Natural killer cell (primary cell): Measurements from ENCODE around the gene ADH4. TPM values are rescaled to one million over a fixed set of nuclear protein-coding genes. Genes with fewer than 3 reads are reported as not detected.
"Not testable (repeated sequence)": the region's sequence is repeated elsewhere in the genome, so short reads cannot be mapped to it uniquely, and the experiment has no call there.

ENCODE experiments used
- ATAC-seq, 3 donors: fragments of 150-1000 bp in 2 of 3; fragments of 200-7000 bp in 1 of 3; cut with Tn5 transposase; 1 replicate in 1 of 3; 2 replicates in 2 of 3; pipeline ENCODE4 v1.10.0; 2021; ENCODE audit warnings: mild to moderate bottlenecking in 2 of 3, moderate library complexity in 2 of 3
- DNase-seq, 2 donors: peaks; one replicate each; pipeline versions ENCODE4 v3.0.0 to v3.0.0-alpha.2; 2013 to 2021; ENCODE audit warnings: mixed read lengths in 1 of 2
- H3K27ac ChIP-seq: one replicate; pipeline ENCODE4 v1.5.1; 2013; ENCODE audit warnings: mild to moderate bottlenecking, low read length
- H3K27me3 ChIP-seq: one replicate; pipeline ENCODE4 v1.6.1; 2013; ENCODE audit warnings: low read length; ENCODE audit not compliant: control insufficient read depth, insufficient read depth
- H3K36me3 ChIP-seq: one replicate; pipeline ENCODE4 v1.6.1; 2013; ENCODE audit warnings: low read length; ENCODE audit not compliant: control insufficient read depth, insufficient read depth
- H3K4me1 ChIP-seq: one replicate; pipeline ENCODE4 v1.6.1; 2013; ENCODE audit warnings: low read length; ENCODE audit not compliant: control insufficient read depth, insufficient read depth
- H3K4me3 ChIP-seq: one replicate; pipeline ENCODE4 v1.5.1; 2013; ENCODE audit warnings: low read length
- H3K9me3 ChIP-seq: one replicate; pipeline ENCODE4 v1.6.1; 2013; ENCODE audit warnings: low read length; ENCODE audit not compliant: control insufficient read depth, insufficient read depth
- H3K27ac Mint-ChIP-seq, 2 donors: one replicate each; pipeline ENCODE4 v1.8.0; 2022; ENCODE audit warnings: mild to moderate bottlenecking in 2 of 2, mixed read lengths in 2 of 2, moderate library complexity in 1 of 2
- H3K27me3 Mint-ChIP-seq, 2 donors: one replicate each; pipeline ENCODE4 v1.8.0; 2022; ENCODE audit warnings: low read depth in 2 of 2, mixed read lengths in 2 of 2
- H3K36me3 Mint-ChIP-seq: one replicate; pipeline ENCODE4 v1.8.0; 2022; ENCODE audit warnings: mixed read lengths
- H3K4me1 Mint-ChIP-seq, 2 donors: one replicate each; pipeline ENCODE4 v1.8.0; 2022; ENCODE audit warnings: mixed read lengths in 2 of 2
- H3K4me3 Mint-ChIP-seq: one replicate; pipeline ENCODE4 v1.8.0; 2022; ENCODE audit warnings: mild to moderate bottlenecking, moderate library complexity, mixed read lengths
- H3K9me3 Mint-ChIP-seq, 2 donors: one replicate each; pipeline ENCODE4 v1.8.0; 2022; ENCODE audit warnings: mixed read lengths in 2 of 2
- CTCF ChIP-seq: fragments of 200-600 bp; IDR thresholded peaks from one replicate; pipeline ENCODE4 v1.8.0; 2022; ENCODE audit warnings: antibody characterized with exemption
- WGBS: methylation state at CpG from one replicate; pipeline ENCODE4 v1.1.7; 2013; ENCODE audit warnings: missing lambda C conversion rate; ENCODE audit not compliant: insufficient coverage; 5-methylcytosine and 5-hydroxymethylcytosine counted together
- intact Hi-C: fragments of 100-400 bp; cut with micrococcal nuclease; formaldehyde crosslinking; loops from one replicate; pipeline ENCODE4 v1.14.2; 2022
- total RNA-seq, 4 donors: library from RNA; stranded (reverse); fragments of 120-200 nt in 1 of 4; gene quantifications; one replicate each; pipeline versions ENCODE4 v1.2.3 to v1.2.4, GENCODE V29; 2013 to 2022

The ADH4 gene
- total RNA-seq, 3 donors from 2014 or later (not counting 1 experiment from before 2014, with no cell fraction given), result not detected

- no peaks in the 10 kb centered on the region for H3K36me3 Mint-ChIP-seq
- no peaks in the 10 kb centered on the region for H3K4me1 Mint-ChIP-seq
- no CpG with 5 or more reads among the region's 9 CpGs for WGBS
- H3K27ac Mint-ChIP-seq, result no peak overlapping the region
- no peak overlapping the region for H3K4me3 ChIP-seq
- no peaks in the 10 kb centered on the region for H3K4me1 ChIP-seq
- no peaks in the 10 kb centered on the region for H3K36me3 ChIP-seq
- intact Hi-C loops, result loop anchor here (1.0 to 2.0 kb wide), 2 partner anchors 287 to 345 kb away; no protein-coding TSS in a partner anchor
- H3K9me3 ChIP-seq, result no peaks in the 10 kb centered on the region
- ATAC-seq (no peak), DNase-seq (peak in 1 of 2 donors; percentile 23)
- no peaks in the 10 kb centered on the region for H3K9me3 Mint-ChIP-seq
- TF ChIP-seq CTCF, result peak; percentile 54
- no peak overlapping the region for H3K4me3 Mint-ChIP-seq
- no peaks in the 10 kb centered on the region for H3K27me3 ChIP-seq
- no peaks in the 10 kb centered on the region for H3K27me3 Mint-ChIP-seq
- no peak overlapping the region for H3K27ac ChIP-seq
Measured at GRCh38 chr4:99117876-99118693, 26.0 kb downstream of the ADH4 start.

GRCh38 chr4:99117122-99117841, 26.8 kb downstream of the ADH4 start:
- H3K4me1 Mint-ChIP-seq, H3K36me3 ChIP-seq, H3K36me3 Mint-ChIP-seq, H3K27ac Mint-ChIP-seq, DNase-seq, H3K9me3 ChIP-seq, intact Hi-C loops, H3K9me3 Mint-ChIP-seq, H3K27ac ChIP-seq, H3K27me3 Mint-ChIP-seq, H3K4me3 ChIP-seq, ATAC-seq, H3K4me3 Mint-ChIP-seq, H3K4me1 ChIP-seq, H3K27me3 ChIP-seq: not testable (repeated sequence)
- WGBS, result 94% methylated on average over 26 of the region's 29 CpGs

GRCh38 chr4:99109286-99109685, 34.8 kb downstream of the ADH4 start:
- H3K27ac ChIP-seq, intact Hi-C loops, H3K9me3 ChIP-seq, H3K4me3 ChIP-seq, H3K4me1 Mint-ChIP-seq, H3K27me3 Mint-ChIP-seq, H3K27me3 ChIP-seq, DNase-seq, ATAC-seq, H3K36me3 ChIP-seq, H3K27ac Mint-ChIP-seq, H3K36me3 Mint-ChIP-seq, H3K4me3 Mint-ChIP-seq, H3K9me3 Mint-ChIP-seq, H3K4me1 ChIP-seq: not testable (repeated sequence)
- 89% methylated on average over 12 of the region's 12 CpGs for WGBS

DNA sequence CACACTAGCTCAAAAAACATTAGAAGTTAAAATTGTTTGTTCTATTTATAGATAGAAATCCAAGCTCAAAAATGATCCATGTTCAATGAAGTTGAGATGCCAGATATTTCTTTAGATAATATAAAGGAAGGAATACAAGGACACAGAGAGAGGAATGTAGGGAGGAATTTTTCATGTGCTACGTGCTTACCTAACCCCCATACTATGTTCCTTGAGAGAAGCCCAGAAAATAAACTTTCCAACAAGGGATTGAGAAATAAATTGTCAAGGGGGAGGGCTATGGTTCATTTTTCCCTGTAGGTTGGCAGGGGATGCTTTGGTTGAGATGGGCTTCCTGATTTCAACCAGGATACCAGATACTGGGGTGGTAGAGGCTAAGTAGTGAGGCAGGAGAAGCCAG, 39.9 kb downstream of the ADH4 start:
- H3K9me3 Mint-ChIP-seq, result no peaks in the 10 kb centered on the region
- Histone ChIP-seq H3K27me3 (no peaks in the 10 kb centered on the region), H3K4me3 (no peak overlapping the region), H3K4me1 (no peaks in the 10 kb centered on the region), H3K27ac (no peak overlapping the region), H3K9me3 (no peaks in the 10 kb centered on the region), H3K36me3 (no peaks in the 10 kb centered on the region)
- no peak for TF ChIP-seq CTCF
- H3K36me3 Mint-ChIP-seq, result no peaks in the 10 kb centered on the region
- ATAC-seq (no peak), DNase-seq (no peak)
- intact Hi-C loops, result no loop called here
- no peaks in the 10 kb centered on the region for H3K27me3 Mint-ChIP-seq
- no peaks in the 10 kb centered on the region for H3K4me1 Mint-ChIP-seq
- no peak overlapping the region for H3K4me3 Mint-ChIP-seq
- H3K27ac Mint-ChIP-seq, result no peak overlapping the region
- WGBS, result no CpG with 5 or more reads among the region's 1 CpG
